GM21367 (cell line): ENCODE measurements around the gene SLIT1.

ENCODE experiments used
- ATAC-seq: cut with Tn5 transposase; IDR thresholded peaks from one replicate; pipeline ENCODE4 v1.9.1; 2021; ENCODE audit not compliant: unreplicated experiment

The SLIT1 gene

DNA sequence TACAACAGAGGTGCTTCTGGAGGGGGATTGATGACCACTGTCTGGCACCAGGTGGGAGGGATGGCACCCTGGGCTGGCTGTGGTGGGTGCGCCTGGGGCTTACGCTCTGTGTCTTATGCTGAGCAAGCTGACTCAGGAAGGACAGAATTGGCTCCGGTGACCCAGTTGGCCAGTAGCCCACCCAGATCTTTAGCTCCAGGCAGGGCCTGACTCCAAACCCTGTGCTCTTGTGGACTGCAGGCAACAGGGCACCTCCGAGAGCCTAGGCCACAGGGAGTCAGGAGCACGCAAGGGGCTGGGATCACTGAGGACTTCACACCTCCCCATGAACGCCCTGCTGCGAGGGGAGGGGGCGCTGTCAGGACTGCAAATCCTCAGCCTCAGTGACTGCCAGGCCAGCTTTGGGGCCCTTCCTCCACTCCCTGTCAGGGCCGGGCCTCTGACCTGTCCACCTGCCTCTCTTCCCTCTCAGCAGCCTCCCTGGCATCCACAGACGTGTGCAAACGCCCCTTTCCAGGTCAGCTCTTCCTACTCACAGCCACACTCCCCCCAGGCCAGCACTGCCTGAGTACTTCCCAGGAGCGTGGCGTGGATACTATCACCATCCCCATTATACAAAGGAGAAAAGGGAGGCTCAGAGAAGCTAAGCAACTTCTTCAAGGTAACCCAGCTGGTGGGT, 118.7 kb downstream of the SLIT1 start:
- ATAC-seq: no peak

DNA sequence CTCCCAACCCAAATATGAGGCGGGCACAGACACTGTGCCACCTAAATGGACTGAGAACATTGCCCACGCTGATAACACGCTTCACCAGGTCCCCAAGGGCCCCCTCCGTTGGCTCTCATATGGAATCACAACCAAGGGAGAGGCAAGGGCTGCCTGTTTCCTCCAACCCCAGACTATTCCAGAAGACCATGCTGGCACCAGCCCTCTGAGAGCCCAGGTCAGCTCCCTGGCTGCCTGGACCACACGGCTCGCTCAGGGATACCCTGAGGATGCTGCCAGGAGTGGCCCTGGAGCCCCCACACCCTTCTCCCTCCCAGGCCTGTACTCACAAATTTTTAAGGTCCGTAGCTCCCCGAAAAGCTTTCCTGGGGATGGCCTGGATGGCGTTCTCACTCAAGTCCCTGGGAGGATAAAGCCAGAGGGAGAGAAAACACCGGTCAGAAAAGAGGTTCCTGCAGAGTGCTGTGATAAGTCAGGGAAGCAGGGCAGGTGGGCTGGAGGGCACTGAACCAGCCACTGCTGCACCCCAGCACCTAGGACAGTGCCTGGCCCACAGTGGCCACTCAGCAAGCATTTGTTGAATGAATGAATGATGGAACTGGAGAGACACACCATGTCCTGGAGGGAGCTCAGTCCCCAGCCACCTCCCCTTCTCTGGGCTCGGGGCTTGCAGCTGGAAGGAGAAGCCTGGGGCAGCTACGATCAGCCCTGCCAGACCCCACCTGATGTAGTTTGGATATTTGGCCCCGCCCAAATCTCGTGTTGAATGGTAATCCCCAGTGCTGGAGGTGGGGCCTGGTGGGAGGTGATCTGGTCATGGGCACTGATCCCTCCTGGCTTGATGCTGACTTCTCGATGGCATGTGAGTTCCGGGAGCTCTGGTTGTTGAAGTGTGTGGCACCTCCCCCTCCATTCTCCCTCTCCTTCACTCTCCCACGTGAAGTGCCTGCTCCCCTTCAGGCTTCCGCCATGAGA, 119.8 kb downstream of the SLIT1 start:
- no peak for ATAC-seq

DNA sequence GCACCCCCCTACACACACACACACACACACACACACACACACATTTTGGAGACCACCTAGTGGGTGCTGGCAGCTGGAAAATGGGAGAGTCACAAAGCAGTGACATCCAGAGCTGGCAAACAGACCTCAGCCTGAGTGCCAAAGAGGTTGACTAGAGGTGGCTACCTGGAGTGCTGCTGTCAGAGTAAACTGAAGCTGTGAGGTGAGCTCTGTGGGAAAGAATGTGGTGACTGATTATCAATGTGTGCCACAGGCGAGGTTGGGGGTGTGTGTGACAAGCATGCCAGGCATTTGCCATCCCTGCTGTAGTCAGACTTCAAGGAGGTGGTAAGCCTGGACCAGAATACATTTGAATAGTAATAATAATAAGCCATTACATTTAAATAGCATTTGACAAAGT, 120.6 kb downstream of the SLIT1 start:
- ATAC-seq: no peak

DNA sequence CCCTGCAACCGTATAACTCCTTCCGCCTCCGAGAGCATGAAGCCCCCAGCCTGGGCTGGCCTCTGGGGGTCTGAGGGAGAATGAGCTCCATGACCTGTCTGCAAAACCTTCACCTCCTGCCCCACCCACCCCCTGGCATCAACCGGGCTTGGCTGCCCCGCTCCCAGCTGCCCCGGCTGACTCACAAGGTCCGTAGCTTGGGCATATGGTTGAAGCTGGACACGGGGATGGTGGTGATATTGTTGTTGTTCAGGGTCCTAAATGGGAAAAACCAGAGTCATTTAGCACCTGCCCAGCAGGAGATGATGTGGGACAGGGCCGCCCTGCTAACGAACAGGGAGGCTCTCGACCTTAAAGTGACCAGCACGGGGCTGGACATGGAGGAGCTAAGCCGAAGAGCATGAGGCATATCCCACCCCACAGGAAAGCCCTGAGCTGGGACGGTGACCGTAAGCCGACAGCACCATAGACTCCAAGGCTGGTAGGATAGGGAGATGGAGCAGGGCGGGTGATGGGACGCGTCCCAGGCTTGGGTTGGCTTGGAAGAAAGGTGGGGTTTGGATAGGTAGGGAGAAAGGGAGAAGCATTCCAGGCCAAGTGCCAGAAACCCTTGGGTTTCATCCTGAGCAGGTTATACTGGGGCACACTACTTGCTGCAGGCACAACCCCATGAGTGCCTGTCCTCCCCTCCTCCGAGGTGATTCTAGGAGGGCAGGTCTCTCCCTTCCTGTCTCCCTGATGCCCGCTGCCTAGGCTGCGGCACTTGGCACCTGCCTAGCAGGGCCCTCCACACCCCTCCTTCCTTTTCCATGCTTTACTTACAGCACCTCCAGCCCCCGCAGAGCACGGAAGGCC, 121.5 kb downstream of the SLIT1 start:
- ATAC-seq: no peak

DNA sequence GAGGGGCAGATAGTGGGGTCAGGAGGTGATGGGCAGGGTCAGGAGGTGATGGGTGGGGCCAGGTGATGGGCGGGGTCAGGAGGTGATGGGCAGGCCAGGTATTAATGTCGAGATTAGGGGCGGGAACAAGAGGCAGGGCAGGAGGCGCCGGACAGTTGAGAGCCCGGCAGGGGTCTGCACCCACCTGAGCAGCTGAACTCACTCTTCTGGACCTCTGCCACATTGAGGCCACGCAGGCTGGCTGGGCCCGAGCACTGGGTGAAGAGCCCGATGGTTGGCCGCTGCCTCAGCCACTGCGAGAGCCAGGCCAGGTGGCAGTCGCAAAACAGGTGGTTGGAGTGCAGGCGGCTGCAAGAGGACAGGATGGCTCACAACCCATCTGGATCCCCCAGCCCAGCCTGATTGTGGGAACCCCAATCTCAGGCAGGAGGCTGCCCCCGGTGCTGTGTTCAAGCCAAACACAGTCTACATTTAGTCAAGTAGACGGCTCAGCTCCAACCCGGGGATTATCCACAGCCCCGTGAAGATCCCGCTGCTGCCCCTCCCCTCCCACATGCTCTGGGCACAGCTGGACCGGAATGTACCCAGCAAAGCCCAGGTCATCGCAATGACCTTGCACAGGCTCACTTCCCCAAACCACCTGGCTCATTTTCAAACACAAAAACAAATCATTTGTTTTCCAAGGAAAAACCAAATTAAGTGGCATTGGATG, 122.3 kb downstream of the SLIT1 start:
- no peak for ATAC-seq

DNA sequence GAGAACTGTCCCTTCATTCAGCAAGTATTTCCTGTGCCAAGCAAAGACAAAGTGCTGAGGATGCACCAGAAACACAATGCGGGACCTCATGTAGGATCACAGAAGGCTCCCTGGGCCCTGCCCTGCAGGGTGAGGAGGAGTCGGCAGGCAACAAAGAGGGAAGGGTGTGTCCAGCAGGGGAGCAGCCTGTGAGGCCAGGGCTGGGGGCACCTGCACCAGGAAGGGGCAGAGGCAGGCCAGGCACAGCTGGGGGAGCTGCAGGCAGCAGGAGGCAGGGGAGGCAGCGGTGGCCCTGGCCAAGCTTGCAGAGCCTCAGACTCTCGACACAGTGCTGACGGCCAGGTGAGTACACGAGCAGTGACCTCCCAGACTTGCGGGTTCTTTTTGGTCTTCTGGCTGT, 123.3 kb downstream of the SLIT1 start:
- no peak for ATAC-seq

DNA sequence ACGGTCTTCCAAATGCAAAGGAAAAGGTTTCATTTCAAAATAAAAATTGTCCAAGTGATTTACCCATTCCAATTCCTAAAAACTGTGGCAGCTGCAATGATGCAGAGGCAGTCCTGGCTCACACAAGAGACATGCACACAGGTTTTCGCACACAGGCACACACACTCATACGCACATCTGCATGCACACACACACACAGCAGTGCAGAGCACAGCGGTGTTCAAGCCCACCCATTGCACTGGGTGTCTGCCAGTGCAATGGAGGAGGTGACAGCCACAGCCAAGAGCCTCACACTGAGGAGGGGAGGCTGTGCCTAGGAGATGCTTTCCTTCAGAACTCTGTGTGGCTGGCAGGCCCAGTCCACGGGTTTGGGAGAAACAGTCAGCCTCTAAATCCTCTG, 123.7 kb downstream of the SLIT1 start:
- no peak for ATAC-seq

DNA sequence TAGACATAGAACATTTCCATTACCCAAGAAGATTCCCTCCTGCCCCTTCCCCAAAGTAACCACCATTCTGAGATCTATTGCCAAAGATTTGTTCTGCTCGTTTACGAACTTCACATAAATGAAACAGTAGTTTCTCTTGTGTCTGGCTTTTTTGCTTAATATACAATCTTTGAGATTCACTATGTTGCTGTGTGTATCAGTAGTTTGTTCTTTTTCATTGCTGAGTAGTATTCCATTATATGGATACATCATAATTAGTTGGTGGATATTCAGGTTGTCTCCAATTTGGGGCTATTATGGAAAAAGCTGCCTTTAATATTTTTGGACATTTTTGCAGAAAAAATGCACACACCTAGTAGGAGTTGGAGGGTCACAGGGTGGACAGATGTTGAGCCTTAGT, 124.3 kb downstream of the SLIT1 start:
- no peak for ATAC-seq

DNA sequence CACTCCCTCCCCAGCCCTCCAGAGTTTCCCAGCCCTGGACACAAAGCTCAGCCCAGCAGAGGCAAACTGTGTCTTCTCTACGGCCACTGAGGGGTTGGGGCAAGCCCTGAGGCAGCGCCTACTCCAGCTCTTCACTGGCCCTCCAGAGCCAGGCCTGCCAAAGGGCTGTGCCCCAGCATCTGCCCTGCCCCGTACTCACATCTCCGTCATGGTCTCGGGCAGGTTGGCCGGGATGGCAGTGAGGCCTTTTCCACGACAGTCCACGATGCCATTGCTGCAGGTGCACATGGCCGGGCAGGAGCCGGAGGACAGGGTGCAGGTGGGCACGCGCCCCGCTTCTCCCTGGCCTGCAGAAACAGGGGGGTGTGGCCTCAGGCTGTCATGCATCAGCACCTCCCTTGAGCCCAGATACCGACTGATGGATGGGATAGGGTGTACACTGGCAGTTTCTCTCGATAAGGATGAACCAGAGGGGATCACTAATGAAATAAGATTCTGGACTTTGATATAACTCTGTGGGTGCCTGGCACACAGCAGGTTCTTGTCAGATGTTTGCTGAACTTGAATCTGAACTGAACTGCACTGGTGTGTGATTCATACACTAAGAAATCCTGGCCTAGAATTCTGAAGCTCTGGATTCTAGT, 125.2 kb downstream of the SLIT1 start:
- ATAC-seq: no peak

DNA sequence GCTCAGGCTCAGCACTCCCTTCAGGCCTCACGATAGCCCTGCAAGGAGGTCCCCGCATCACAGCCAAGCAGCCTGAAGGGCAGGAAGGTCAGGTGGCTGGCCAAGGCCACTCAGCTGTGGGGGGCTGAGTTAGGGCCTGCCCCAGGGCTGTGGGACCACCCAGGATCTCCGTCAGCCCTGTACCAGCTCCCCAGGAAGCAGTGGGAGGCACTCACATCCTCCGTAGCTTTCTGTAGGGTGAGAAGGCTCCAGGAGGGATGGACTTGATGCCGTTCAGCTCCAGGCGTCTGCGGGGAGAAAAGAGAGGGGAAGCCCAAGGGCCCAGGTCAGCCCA, 125.9 kb downstream of the SLIT1 start:
- ATAC-seq: no peak

DNA sequence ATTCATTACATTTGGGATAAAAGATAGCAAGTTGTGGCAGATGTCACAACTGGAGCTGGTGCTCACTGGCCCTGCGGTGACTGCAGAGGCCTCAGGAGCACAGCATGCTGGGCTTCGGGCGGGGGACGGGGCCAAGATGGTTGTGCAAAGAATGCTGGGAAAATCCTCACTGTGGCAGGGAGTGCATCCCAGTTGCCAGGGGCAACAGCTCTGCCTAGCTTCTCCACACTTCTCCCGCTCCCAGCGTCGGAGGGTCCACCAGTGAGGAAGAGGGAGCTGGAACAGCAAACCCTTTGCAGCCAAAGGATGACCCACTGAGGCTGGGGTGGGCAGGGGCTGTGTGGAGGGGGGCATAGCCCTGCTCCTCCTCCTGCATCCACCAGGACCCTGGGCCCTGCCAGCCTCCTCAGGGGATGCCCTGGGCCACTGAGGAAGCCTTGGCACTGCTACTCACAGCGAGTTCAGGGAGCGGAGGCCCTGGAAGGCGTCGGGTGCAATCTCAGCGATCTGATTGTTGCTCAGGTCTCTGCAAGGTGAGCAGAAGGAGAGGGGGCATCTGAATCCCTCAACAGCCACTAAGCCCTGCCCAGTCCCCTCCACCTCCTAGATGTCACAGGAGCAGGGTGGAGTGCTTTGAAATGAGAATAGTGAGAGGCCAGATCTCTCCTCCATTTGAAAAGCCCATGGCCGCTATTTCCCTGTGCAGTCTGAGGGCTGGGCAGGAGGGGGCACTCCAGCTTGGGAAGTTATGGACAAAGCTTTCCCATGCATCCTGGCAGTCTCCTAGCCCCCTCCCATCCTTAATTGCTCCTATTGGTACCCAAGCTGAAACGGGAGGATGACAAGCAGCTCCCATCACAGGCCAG, 126.5 kb downstream of the SLIT1 start:
- ATAC-seq: no peak

DNA sequence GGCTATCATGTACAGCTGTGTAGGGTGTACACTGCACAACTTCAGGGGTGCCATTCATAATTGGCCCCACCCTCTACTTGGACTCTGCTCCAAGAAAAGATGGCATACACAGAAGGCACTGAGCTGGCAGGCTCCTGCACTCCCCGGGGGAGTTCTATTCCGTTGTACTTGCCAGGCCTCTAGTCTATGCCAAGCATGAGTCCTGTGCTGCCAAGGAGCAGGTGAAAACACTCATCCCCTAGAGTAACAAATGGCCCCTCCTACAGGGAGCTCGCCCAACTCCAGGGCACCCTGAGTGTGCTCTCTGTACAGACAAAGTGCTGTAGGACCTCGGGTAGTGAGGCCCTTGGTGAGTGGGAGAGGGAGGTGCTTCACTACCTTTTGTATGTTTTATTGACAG, 127.2 kb downstream of the SLIT1 start:
- ATAC-seq: no peak

DNA sequence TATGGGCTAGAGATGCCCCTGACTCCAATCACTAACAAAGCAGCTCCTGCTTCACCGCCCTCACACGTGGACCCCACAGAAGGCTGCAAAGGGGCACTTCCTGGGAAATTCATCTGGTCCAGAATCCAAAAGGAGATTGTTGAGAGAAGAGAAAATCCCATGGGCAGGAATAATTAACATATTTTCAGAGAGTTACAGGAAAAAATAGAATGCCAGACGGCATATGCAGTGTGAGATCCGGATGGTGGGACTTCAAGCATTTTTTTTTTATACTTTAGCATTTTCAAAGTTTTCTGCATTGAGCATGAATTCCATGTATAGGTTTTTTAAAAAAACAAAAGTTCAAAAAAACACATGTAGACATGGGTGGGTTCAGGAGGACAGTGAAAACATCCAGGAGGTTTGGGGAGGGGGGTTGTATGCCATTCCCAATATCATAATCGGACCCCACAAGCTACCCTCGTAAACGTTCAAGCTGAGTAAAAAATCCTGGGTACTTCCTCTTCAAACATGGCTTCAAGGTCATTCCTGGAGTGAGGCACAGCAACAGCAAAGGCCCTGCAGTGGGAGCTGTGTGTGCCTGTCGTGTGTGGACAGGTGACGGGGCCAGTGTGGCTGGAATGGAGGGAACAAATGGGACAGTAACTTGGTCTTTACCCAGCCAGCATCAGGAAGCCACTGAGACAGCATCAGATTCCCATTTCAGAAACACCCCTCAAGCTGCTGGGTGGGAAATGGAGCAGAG, 128.1 kb downstream of the SLIT1 start:
- no peak for ATAC-seq

DNA sequence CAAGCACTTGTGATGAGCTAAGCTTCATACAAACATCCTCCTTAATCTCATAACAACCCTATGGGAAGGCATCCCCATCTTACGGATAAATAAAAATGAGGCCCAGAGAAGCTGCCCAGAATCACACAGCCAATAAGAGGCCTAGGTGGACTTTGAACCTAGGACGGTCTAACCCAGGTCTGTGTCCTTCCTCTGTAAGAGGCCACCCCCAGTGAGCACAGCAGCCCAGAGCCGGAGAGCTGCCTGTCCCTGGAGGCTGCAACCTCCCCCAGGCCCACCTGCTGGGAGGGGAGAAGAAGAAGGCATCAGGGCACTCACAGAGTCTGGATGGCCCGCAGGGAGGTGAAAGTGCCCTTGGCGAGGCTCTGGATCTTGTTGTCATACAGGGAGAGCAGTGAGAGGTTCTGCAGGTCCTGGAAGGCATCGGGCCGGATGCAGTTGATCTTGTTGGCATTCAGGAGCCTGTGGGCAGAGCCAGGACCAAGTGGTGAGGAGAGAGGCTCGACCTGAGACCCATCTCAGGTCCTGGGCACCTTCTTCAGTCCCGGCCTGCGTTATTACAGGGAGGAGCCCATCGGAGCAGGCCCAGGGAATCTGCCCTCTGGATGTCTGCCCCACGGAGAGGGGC, 129.6 kb downstream of the SLIT1 start:
- ATAC-seq: no peak

DNA sequence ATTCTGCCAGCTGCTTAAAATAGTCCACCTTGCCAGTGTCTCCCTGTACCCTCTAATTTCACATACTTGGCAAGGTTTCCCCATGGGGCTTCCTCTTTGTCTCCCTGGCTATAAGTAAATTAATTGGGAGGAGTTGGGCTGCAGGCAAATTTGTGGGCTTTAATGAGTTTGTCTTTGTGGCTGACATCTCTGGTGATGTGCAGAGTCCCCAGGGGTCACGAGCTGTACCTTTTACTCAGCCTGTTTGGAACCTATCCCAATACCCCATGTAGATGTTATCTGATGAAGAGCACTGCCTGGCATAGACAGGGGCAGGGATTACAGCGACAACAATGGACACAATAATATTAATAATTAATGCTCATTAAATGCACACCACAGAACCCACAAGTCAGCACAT, 132.5 kb downstream of the SLIT1 start:
- ATAC-seq: no peak

DNA sequence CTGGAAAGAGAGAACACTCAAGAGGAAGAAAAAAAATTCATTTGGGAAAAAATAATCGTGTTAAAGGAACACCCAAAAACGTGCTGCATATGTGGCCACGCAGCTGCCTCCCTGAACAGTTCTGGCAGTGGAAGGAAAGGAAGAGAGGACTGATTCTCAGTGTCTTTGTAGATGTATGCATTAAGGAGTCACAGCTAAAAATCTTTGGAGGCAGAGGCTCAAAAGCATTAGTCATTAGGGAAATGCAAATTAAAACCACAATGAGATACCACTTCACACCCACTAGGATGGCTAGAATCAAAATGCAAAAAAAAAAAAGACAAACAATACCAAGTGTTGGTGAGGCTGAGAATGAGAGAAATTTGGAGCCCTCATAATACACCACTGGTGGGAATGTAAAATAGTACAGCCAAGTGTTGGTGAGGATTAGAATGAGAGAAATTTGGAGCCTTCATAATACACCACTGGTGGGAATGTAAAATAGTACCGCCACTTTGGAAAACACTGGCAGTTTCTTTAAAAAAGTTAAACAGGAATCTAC, 134.7 kb downstream of the SLIT1 start:
- no peak for ATAC-seq

DNA sequence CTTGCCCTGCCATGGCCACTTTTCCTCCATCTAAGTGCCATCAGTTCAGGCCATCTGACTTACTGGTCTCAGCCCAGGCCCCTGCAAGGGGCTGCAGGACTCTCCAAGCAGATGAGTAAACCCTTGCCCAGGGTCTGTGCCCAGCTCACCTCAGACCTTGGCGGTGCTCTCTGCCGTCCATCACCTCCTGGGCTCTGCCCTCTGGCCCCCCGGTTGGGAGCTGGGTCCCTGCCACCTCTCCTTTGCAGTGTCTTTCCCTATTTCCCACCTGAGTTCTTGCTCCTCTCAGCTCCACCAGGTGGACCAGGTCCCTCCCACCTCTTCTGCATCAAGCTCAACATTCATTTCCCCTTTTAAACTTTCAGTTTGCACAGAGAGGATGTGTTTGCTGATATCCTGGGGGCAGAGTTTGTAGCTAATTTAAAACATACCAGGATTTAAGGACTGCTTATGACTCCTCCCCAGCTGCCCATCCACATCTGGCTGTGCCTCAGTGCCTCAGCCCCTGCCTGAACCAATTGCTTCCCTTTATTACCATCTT, 135.5 kb downstream of the SLIT1 start:
- no peak for ATAC-seq

DNA sequence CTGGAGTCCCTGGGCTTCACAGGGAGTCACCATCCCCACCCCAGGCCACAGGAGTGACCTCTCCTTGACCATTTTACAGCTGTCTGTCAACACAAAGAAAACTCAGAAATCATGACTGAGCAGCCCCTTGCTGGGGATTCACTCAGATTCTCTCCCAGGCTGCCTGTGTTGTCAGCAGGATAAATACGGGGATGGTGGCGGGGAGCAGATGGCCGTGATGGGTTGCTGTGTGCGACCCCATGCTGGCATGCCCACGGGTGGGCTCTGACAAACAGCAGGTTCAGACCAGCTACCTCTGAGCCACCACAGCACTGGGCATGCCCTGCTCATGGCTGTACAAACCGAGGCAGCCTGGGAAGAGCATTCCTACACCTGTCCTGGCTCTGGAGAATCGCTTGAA, 136.1 kb downstream of the SLIT1 start:
- no peak for ATAC-seq
